Pancreas (tissue), 10 donors: ENCODE data around the gene COPG2. TPM values are rescaled to one million over a fixed set of nuclear protein-coding genes. Genes with fewer than 3 reads are reported as not detected.
A peak's percentile ranks its signal among the peaks of the same experiment; 100 is the strongest.
"Not testable (repeated sequence)": the region's sequence is repeated elsewhere in the genome, so short reads cannot be mapped to it uniquely, and the experiment has no call there.

Source experiments
- ATAC-seq, 4 donors: fragments of 200-7000 bp; cut with Tn5 transposase; one replicate each; pipeline versions ENCODE4 v1.8.0 to v1.9.1; 2020; ENCODE audit warnings: mild to moderate bottlenecking in 4 of 4, moderate library complexity in 4 of 4
- DNase-seq, 6 donors: peaks; one replicate each; pipeline ENCODE4 v3.0.0-alpha.2; 2020
- FAIRE-seq: peaks from 2 replicates; lab custom pipeline; 2012; peaks lifted over from hg19 to GRCh38; lab: Jason Lieb, UNC
- H3K27ac ChIP-seq, 4 donors: fragments of 200-600 bp; sonication (generic); 1 replicate in 3 of 4; 2 replicates in 1 of 4; pipeline versions ENCODE4 v1.5.0 to v1.8.0; 2020
- H3K27me3 ChIP-seq, 4 donors: fragments of 200-600 bp; one replicate each; pipeline ENCODE4 v1.8.0; 2021
- H3K36me3 ChIP-seq, 3 donors: fragments of 200-600 bp; sonication (generic) in 1 of 3; one replicate each; pipeline versions ENCODE4 v1.5.0 to v1.8.0; 2020 to 2021
- H3K4me1 ChIP-seq, 3 donors: fragments of 200-600 bp; one replicate each; pipeline ENCODE4 v1.8.0; 2021
- H3K4me3 ChIP-seq, 4 donors: fragments of 200-600 bp; sonication (generic) in 2 of 4; one replicate each; pipeline versions ENCODE4 v1.5.0 to v1.8.0; 2020 to 2021
- H3K9me3 ChIP-seq, 4 donors: fragments of 200-600 bp; one replicate each; pipeline ENCODE4 v1.8.0; 2021
- CTCF ChIP-seq, 4 donors: fragments of 200-600 bp; sonication (generic) in 3 of 4; IDR thresholded peaks; one replicate each; pipeline versions ENCODE4 v1.5.0 to v1.8.0; 2021; ENCODE audit warnings: antibody characterized with exemption in 4 of 4
- WGBS, 2 donors: extraction: QIAGEN DNeasy Blood & Tissue Kit; methylation state at CpG; one replicate each; pipeline ENCODE4 v1.1.7; 2013; 5-methylcytosine and 5-hydroxymethylcytosine counted together
- intact Hi-C, 3 donors: fragments of 100-400 bp; cut with DNase I; formaldehyde crosslinking; loops; one replicate each; pipeline versions ENCODE4 v1.11.1 to v1.14.2; 2022
- polyA plus RNA-seq, 2 donors: library from polyadenylated mRNA; stranded (reverse); fragments of 200-250 nt; gene quantifications; one replicate each; pipeline ENCODE4 v1.2.3, GENCODE V29; 2013
- total RNA-seq, 6 donors: library from RNA; stranded (reverse); fragmentation: NEBNext Ultra II Directional in 4 of 6; extraction: Animal tissue kit (Norgen Biotek cat#: 25700) in 4 of 6; gene quantifications; one replicate each; pipeline versions ENCODE4 v1.2.1 to v1.2.4, GENCODE V29; 2021 to 2023
- donor health status: healthy with polysubstance abuse.
- donor health status: DM: no; HTN: no; CAD: no; lungs with moderate emphysema.
- donor health status: DM: no; HTN: no; CAD: no.
- donor health status: control.
- donor health status: control.
- donor health status: Bipolar disorder and iron deficiency.
- donor health status: DM: yes; HTN: yes; CAD: no.
- donor health status: DM: no; HTN: no; CAD: no.
- donor health status: DM: no; HTN: no; CAD: no.
- donor health status: DM: yes; HTN: yes; CAD: no.

COPG2 gene
- total and polyA plus RNA-seq, 8 donors, result 3.8 to 13.5 (median 8.4) TPM

- Histone ChIP-seq H3K36me3 (no peaks in the 10 kb centered on the region), H3K27ac (no peak overlapping the region), H3K4me3 (no peak overlapping the region), H3K27me3 (no peaks in the 10 kb centered on the region), H3K9me3 (no peaks in the 10 kb centered on the region), H3K4me1 (no peaks in the 10 kb centered on the region)
- FAIRE-seq (no peak), ATAC-seq (no peak), DNase-seq (no peak)
- 94 to 97% methylated on average over 3 of the region's 3 CpGs for WGBS, 2 donors
- intact Hi-C loops, result no loop called here
- TF ChIP-seq CTCF (IDR thresholded peaks at IDR 0.05), result no peak
Observed at GRCh38 chr7:130598056-130598455, 70.5 kb downstream of the COPG2 start.

GRCh38 chr7:130595986-130596385, 72.6 kb downstream of the COPG2 start:
- Histone ChIP-seq H3K9me3 (no peaks in the 10 kb centered on the region), H3K27ac (no peak overlapping the region), H3K27me3 (no peaks in the 10 kb centered on the region), H3K4me1 (no peaks in the 10 kb centered on the region), H3K36me3 (no peaks in the 10 kb centered on the region), H3K4me3 (no peak overlapping the region)
- DNase-seq, result no peak
- 94 to 96% methylated on average over 4 of the region's 4 CpGs for WGBS, 2 donors
- intact Hi-C loops, result no loop called here
- ATAC-seq, result no peak
- FAIRE-seq, result no peak
- no peak for TF ChIP-seq CTCF (IDR thresholded peaks at IDR 0.05)

GRCh38 chr7:130593033-130593432, 75.5 kb downstream of the COPG2 start:
- H3K36me3 ChIP-seq, result no peaks in the 10 kb centered on the region
- H3K27ac ChIP-seq, result no peak overlapping the region
- H3K4me3 ChIP-seq, result no peak overlapping the region
- FAIRE-seq (no peak), ATAC-seq (no peak), DNase-seq (no peak)
- no peaks in the 10 kb centered on the region for H3K27me3 ChIP-seq
- intact Hi-C loops, result no loop called here
- no peak for TF ChIP-seq CTCF (IDR thresholded peaks at IDR 0.05)
- WGBS, 2 donors, result 93 to 100% methylated on average over 1 of the region's 1 CpG
- H3K4me1 ChIP-seq, result no peaks in the 10 kb centered on the region
- H3K9me3 ChIP-seq, result no peaks in the 10 kb centered on the region

- WGBS, 2 donors, result 95 to 98% methylated on average over 15 to 30 of the region's 30 CpGs
- intact Hi-C loops, FAIRE-seq, H3K9me3 ChIP-seq, H3K27ac ChIP-seq, H3K27me3 ChIP-seq, H3K36me3 ChIP-seq, H3K4me3 ChIP-seq, ATAC-seq, H3K4me1 ChIP-seq: not testable (repeated sequence)
- peak in 1 of 6 donors; percentile 56 for DNase-seq
Observed at GRCh38 chr7:130591464-130591863, 77.1 kb downstream of the COPG2 start.

GRCh38 chr7:130585932-130586331, 82.6 kb downstream of the COPG2 start:
- FAIRE-seq, intact Hi-C loops, H3K9me3 ChIP-seq, H3K4me1 ChIP-seq, DNase-seq, H3K4me3 ChIP-seq, H3K36me3 ChIP-seq, ATAC-seq, H3K27ac ChIP-seq, H3K27me3 ChIP-seq: not testable (repeated sequence)
- 98% methylated on average over 2 of the region's 2 CpGs for WGBS, 2 donors

- H3K4me3 ChIP-seq, intact Hi-C loops, DNase-seq, H3K4me1 ChIP-seq, H3K36me3 ChIP-seq, H3K9me3 ChIP-seq, H3K27ac ChIP-seq, FAIRE-seq, ATAC-seq, H3K27me3 ChIP-seq: not testable (repeated sequence)
- 85 to 92% methylated on average over 3 of the region's 3 CpGs for WGBS, 2 donors
Observed at GRCh38 chr7:130575110-130575509, 93.4 kb downstream of the COPG2 start.

- H3K9me3 ChIP-seq, H3K4me1 ChIP-seq, DNase-seq, FAIRE-seq, intact Hi-C loops, ATAC-seq, H3K36me3 ChIP-seq, H3K4me3 ChIP-seq, H3K27me3 ChIP-seq, H3K27ac ChIP-seq: not testable (repeated sequence)
Observed at GRCh38 chr7:130570144-130570543, 98.4 kb downstream of the COPG2 start.
